Thyroid gland (tissue), 4 donors: ENCODE data around the gene AR. TPM values are rescaled to one million over a fixed set of nuclear protein-coding genes. Genes with fewer than 3 reads are reported as not detected.

Source experiments
- DNase-seq, 2 donors: peaks; one replicate each; pipeline ENCODE4 v3.0.0-alpha.2; 2019
- H3K27ac ChIP-seq, 3 donors: fragments of 200-600 bp; sonication (generic); 1 replicate in 2 of 3; 2 replicates in 1 of 3; pipeline ENCODE4 v1.5.1; 2016 to 2019; ENCODE audit warnings: mild to moderate bottlenecking in 1 of 3, moderate library complexity in 1 of 3
- H3K27me3 ChIP-seq: fragments of 200-600 bp; sonication (generic); one replicate; pipeline ENCODE4 v1.5.1; 2019
- H3K36me3 ChIP-seq, 2 donors: fragments of 200-600 bp; sonication (generic); one replicate each; pipeline ENCODE4 v1.5.1; 2016 to 2019
- H3K4me1 ChIP-seq, 2 donors: fragments of 200-600 bp; sonication (generic); one replicate each; pipeline ENCODE4 v1.5.1; 2017 to 2019
- H3K4me3 ChIP-seq, 3 donors: fragments of 200-600 bp; sonication (generic); replicated peaks in 1 of 3; 1 replicate in 2 of 3; 2 replicates in 1 of 3; pipeline ENCODE4 v1.5.1; 2016; ENCODE audit warnings: mild to moderate bottlenecking in 1 of 3
- H3K9me3 ChIP-seq: fragments of 200-600 bp; sonication (generic); one replicate; pipeline ENCODE4 v1.5.1; 2017
- CTCF ChIP-seq, 6 experiments: fragments of 200-600 bp in 3 of 6; fragments of 450-650 bp in 3 of 6; sonication (generic) in 3 of 6; IDR thresholded peaks; one replicate each; pipeline ENCODE4 v1.5.1; 2016 to 2019; ENCODE audit warnings: antibody characterized with exemption in 6 of 6, mild to moderate bottlenecking in 2 of 6, inconsistent platforms in 1 of 6, moderate library complexity in 1 of 6
- POLR2A ChIP-seq, 2 donors: fragments of 450-650 bp; IDR thresholded peaks; one replicate each; pipeline ENCODE4 v1.6.1; 2017; ENCODE audit warnings: antibody characterized with exemption in 2 of 2, mild to moderate bottlenecking in 2 of 2, moderate library complexity in 1 of 2
- WGBS, 2 donors: methylation state at CpG; one replicate each; pipeline ENCODE4 v1.1.5; 2017; 5-methylcytosine and 5-hydroxymethylcytosine counted together
- intact Hi-C: fragments of 100-400 bp; cut with DNase I; formaldehyde crosslinking; loops from one replicate; pipeline ENCODE4 v1.15.1; 2023
- total RNA-seq, 4 donors: library from RNA; depleted of rRNA; stranded (reverse); fragments of >200 nt; gene quantifications; one replicate each; pipeline ENCODE4 v1.2.3, GENCODE V29; 2016

AR gene
- total RNA-seq, 4 donors from 2014 or later = 5.2 to 15.0 (median 11.6) TPM

GRCh38 chrX:67723580-67724351, 179.9 kb downstream of the AR start:
- Histone ChIP-seq H3K27ac (no peak overlapping the region), H3K9me3 (no peaks in the 10 kb centered on the region), H3K27me3 (no peaks in the 10 kb centered on the region), H3K36me3 (no peaks in the 10 kb centered on the region), H3K4me1 (peaks cover 0 to 22% of the 10 kb centered on the region in 2 donors), H3K4me3 (no peak overlapping the region)
- no peak for DNase-seq
- WGBS, 2 donors = 79 to 83% methylated on average over 5 of the region's 5 CpGs
- intact Hi-C loops = no loop called here
- no peak for TF ChIP-seq CTCF (IDR thresholded peaks at IDR 0.05)
- TF ChIP-seq POLR2A (IDR thresholded peaks at IDR 0.05) = no peak

- Histone ChIP-seq H3K4me3 (no peak overlapping the region), H3K9me3 (no peaks in the 10 kb centered on the region), H3K27ac (no peak overlapping the region), H3K36me3 (no peaks in the 10 kb centered on the region), H3K27me3 (no peaks in the 10 kb centered on the region), H3K4me1 (peaks cover 0 to 22% of the 10 kb centered on the region in 2 donors)
- intact Hi-C loops = no loop called here
- WGBS, 2 donors = 60 to 64% methylated on average over 5 of the region's 5 CpGs
- no peak for DNase-seq
- no peak for TF ChIP-seq POLR2A (IDR thresholded peaks at IDR 0.05)
- no peak for TF ChIP-seq CTCF (IDR thresholded peaks at IDR 0.05)
Measured at GRCh38 chrX:67724359-67725110, 180.7 kb downstream of the AR start.

- no peaks in the 10 kb centered on the region for H3K36me3 ChIP-seq
- 86 to 100% methylated on average over 2 of the region's 2 CpGs for WGBS, 2 donors
- no peaks in the 10 kb centered on the region for H3K27me3 ChIP-seq
- DNase-seq = no peak
- intact Hi-C loops = no loop called here
- H3K9me3 ChIP-seq = no peaks in the 10 kb centered on the region
- peaks cover 0 to 16% of the 10 kb centered on the region in 2 donors for H3K4me1 ChIP-seq
- no peak overlapping the region for H3K27ac ChIP-seq
- TF ChIP-seq POLR2A (IDR thresholded peaks at IDR 0.05) (no peak), CTCF (IDR thresholded peaks at IDR 0.05) (no peak)
- H3K4me3 ChIP-seq = no peak overlapping the region
Measured at GRCh38 chrX:67725471-67725870, 181.7 kb downstream of the AR start.

GRCh38 chrX:67726018-67726417, 182.2 kb downstream of the AR start:
- Histone ChIP-seq H3K27me3 (no peaks in the 10 kb centered on the region), H3K4me1 (peaks cover 0 to 16% of the 10 kb centered on the region in 2 donors), H3K4me3 (no peak overlapping the region), H3K9me3 (no peaks in the 10 kb centered on the region), H3K36me3 (no peaks in the 10 kb centered on the region), H3K27ac (no peak overlapping the region)
- WGBS, 2 donors = 83 to 86% methylated on average over 1 of the region's 1 CpG
- DNase-seq = no peak
- TF ChIP-seq POLR2A (IDR thresholded peaks at IDR 0.05) (no peak), CTCF (IDR thresholded peaks at IDR 0.05) (no peak)
- intact Hi-C loops = no loop called here

- DNase-seq = peak; percentile 69 to 81
- intact Hi-C loops = no loop called here
- TF ChIP-seq POLR2A (IDR thresholded peaks at IDR 0.05) = no peak
- no peak for TF ChIP-seq CTCF (IDR thresholded peaks at IDR 0.05)
- H3K4me1 ChIP-seq = peaks cover 0 to 16% of the 10 kb centered on the region in 2 donors
- H3K36me3 ChIP-seq = no peaks in the 10 kb centered on the region
- 25% methylated on average over 1 of the region's 2 CpGs; no CpG with 5 or more reads in 1 of the 2 donors for WGBS, 2 donors
- no peaks in the 10 kb centered on the region for H3K9me3 ChIP-seq
- H3K27ac ChIP-seq = no peak overlapping the region
- no peaks in the 10 kb centered on the region for H3K27me3 ChIP-seq
- H3K4me3 ChIP-seq = no peak overlapping the region
Measured at GRCh38 chrX:67727576-67727975, 183.8 kb downstream of the AR start.
